Naive B cell (primary cell): ENCODE data around the gene TUBAL3. TPM values are rescaled to one million over a fixed set of nuclear protein-coding genes. Genes with fewer than 3 reads are reported as not detected.

ENCODE experiments used
- ATAC-seq, 2 donors: fragments of 150-1000 bp; cut with Tn5 transposase; 2 replicates each; pipeline ENCODE4 v1.10.0; 2021; ENCODE audit warnings: low read depth in 2 of 2, mild to moderate bottlenecking in 2 of 2, moderate library complexity in 2 of 2
- DNase-seq: peaks from one replicate; pipeline ENCODE4 v3.0.0; 2022
- H3K27ac Mint-ChIP-seq, 6 donors: one replicate each; pipeline ENCODE4 v1.8.0; 2020 to 2022; ENCODE audit warnings: mild to moderate bottlenecking in 6 of 6, mixed read lengths in 6 of 6, moderate library complexity in 5 of 6, inconsistent platforms in 2 of 6
- H3K27me3 Mint-ChIP-seq, 3 donors: one replicate each; pipeline ENCODE4 v1.8.0; 2021 to 2022; ENCODE audit warnings: mixed read lengths in 3 of 3, mild to moderate bottlenecking in 1 of 3
- H3K36me3 Mint-ChIP-seq, 2 donors: one replicate each; pipeline ENCODE4 v1.8.0; 2020 to 2022; ENCODE audit warnings: mixed read lengths in 2 of 2, inconsistent platforms in 1 of 2, mild to moderate bottlenecking in 1 of 2
- H3K4me1 Mint-ChIP-seq, 3 donors: one replicate each; pipeline ENCODE4 v1.8.0; 2020 to 2022; ENCODE audit warnings: mixed read lengths in 3 of 3, inconsistent platforms in 1 of 3, mild to moderate bottlenecking in 1 of 3, moderate library complexity in 1 of 3
- H3K4me3 Mint-ChIP-seq, 8 donors: one replicate each; pipeline ENCODE4 v1.8.0; 2020 to 2022; ENCODE audit warnings: mild to moderate bottlenecking in 8 of 8, mixed read lengths in 8 of 8, moderate library complexity in 8 of 8, inconsistent platforms in 2 of 8
- H3K9me3 Mint-ChIP-seq, 7 donors: one replicate each; pipeline ENCODE4 v1.8.0; 2020 to 2022; ENCODE audit warnings: mixed read lengths in 7 of 7, mild to moderate bottlenecking in 5 of 7, inconsistent platforms in 2 of 7, moderate library complexity in 1 of 7
- polyA plus RNA-seq, 6 donors: library from polyadenylated mRNA; unstranded; fragments of 300-500 nt; fragmentation: Illumina TruSeq; gene quantifications; one replicate each; pipeline ENCODE4 v1.2.3, GENCODE V29; 2021; ENCODE audit warnings: low read depth in 6 of 6

The TUBAL3 gene
- not detected for polyA plus RNA-seq

GRCh38 chr10:5404208-5405041, at the start of gene TUBAL3:
Gene TUBAL3, minus strand, starts transcription at chr10:5404828. Its CDS starts 36 bp downstream, at chr10:5404792.
- no peaks in the 10 kb centered on the region for H3K4me1 Mint-ChIP-seq
- no peak for ATAC-seq
- no peak for DNase-seq

GRCh38 chr10:5453749-5454489, 49.3 kb upstream of the TUBAL3 start:
- Mint-ChIP-seq H3K27me3 (no peaks in the 10 kb centered on the region), H3K27ac (no peak overlapping the region), H3K9me3 (no peaks in the 10 kb centered on the region), H3K4me1 (peaks cover 0 to 2% (median 0%) of the 10 kb centered on the region in 3 donors), H3K36me3 (peaks cover 5 to 6% of the 10 kb centered on the region in 2 donors), H3K4me3 (no peak overlapping the region)
- DNase-seq (no peak), ATAC-seq (no peak)

More at GRCh38 chr10:5404208-5405041, at the start of gene TUBAL3:
- Mint-ChIP-seq H3K36me3 (no peaks in the 10 kb centered on the region), H3K9me3 (peaks cover 0 to 3% (median 0%) of the 10 kb centered on the region in 7 donors), H3K4me3 (no peak within 1 kb of the TSS), H3K27ac (peak within 1 kb of the TSS in 1 of 6 donors; percentile 62), H3K27me3 (peaks cover 3 to 20% (median 8%) of the 10 kb centered on the region in 3 donors)

- Mint-ChIP-seq H3K27me3 (no peaks in the 10 kb centered on the region), H3K36me3 (peaks cover 0 to 6% of the 10 kb centered on the region in 2 donors), H3K4me3 (no peak overlapping the region), H3K9me3 (no peaks in the 10 kb centered on the region), H3K27ac (peak overlapping the region in 1 of 6 donors; percentile 36), H3K4me1 (peaks cover 7 to 26% (median 12%) of the 10 kb centered on the region in 3 donors)
- ATAC-seq (no peak), DNase-seq (no peak)
These were observed 46.2 kb upstream of the TUBAL3 start for GRCh38 chr10:5450605-5451384.

- Mint-ChIP-seq H3K36me3 (peaks cover 0 to 6% of the 10 kb centered on the region in 2 donors), H3K4me1 (peaks cover 7 to 26% (median 12%) of the 10 kb centered on the region in 3 donors), H3K27me3 (no peaks in the 10 kb centered on the region), H3K27ac (peak overlapping the region in 1 of 6 donors; percentile 70), H3K4me3 (peak overlapping the region; percentile 52 to 90 (median 80)), H3K9me3 (no peaks in the 10 kb centered on the region)
- DNase-seq (no peak), ATAC-seq (peak in 1 of 2 donors; percentile 22)
These were observed 45.2 kb upstream of the TUBAL3 start for GRCh38 chr10:5449823-5450222.

- Mint-ChIP-seq H3K4me1 (peaks cover 7 to 26% (median 12%) of the 10 kb centered on the region in 3 donors), H3K9me3 (no peaks in the 10 kb centered on the region), H3K4me3 (peak overlapping the region in 3 of 8 donors; percentile 19 to 47 (median 20)), H3K36me3 (peaks cover 0 to 6% of the 10 kb centered on the region in 2 donors), H3K27ac (no peak overlapping the region), H3K27me3 (no peaks in the 10 kb centered on the region)
- ATAC-seq (no peak), DNase-seq (no peak)
These were observed 44.6 kb upstream of the TUBAL3 start for GRCh38 chr10:5449227-5449626.

- DNase-seq (no peak), ATAC-seq (no peak)
- peak overlapping the region in 4 of 8 donors; percentile 19 to 47 (median 39) for H3K4me3 Mint-ChIP-seq
- H3K9me3 Mint-ChIP-seq = no peaks in the 10 kb centered on the region
- peaks cover 7 to 26% (median 12%) of the 10 kb centered on the region in 3 donors for H3K4me1 Mint-ChIP-seq
- H3K27me3 Mint-ChIP-seq = no peaks in the 10 kb centered on the region
- H3K27ac Mint-ChIP-seq = no peak overlapping the region
- peaks cover 0 to 6% of the 10 kb centered on the region in 2 donors for H3K36me3 Mint-ChIP-seq
These were observed 43.8 kb upstream of the TUBAL3 start for GRCh38 chr10:5448333-5449001.

- Mint-ChIP-seq H3K36me3 (no peaks in the 10 kb centered on the region), H3K4me1 (peaks cover 7 to 27% (median 12%) of the 10 kb centered on the region in 3 donors), H3K27me3 (no peaks in the 10 kb centered on the region), H3K27ac (peak overlapping the region in 2 of 6 donors; percentile 18 to 19), H3K4me3 (peak overlapping the region; percentile 18 to 95 (median 84)), H3K9me3 (no peaks in the 10 kb centered on the region)
- ATAC-seq (no peak), DNase-seq (no peak)
These were observed 43.0 kb upstream of the TUBAL3 start for GRCh38 chr10:5447611-5448071.

GRCh38 chr10:5447056-5447455, 42.4 kb upstream of the TUBAL3 start:
- no peak for ATAC-seq
- peaks cover 7 to 27% (median 12%) of the 10 kb centered on the region in 3 donors for H3K4me1 Mint-ChIP-seq
- no peak for DNase-seq
- peak overlapping the region; percentile 1 to 95 (median 84) for H3K4me3 Mint-ChIP-seq
- no peaks in the 10 kb centered on the region for H3K9me3 Mint-ChIP-seq
- H3K27me3 Mint-ChIP-seq = no peaks in the 10 kb centered on the region
- no peaks in the 10 kb centered on the region for H3K36me3 Mint-ChIP-seq
- H3K27ac Mint-ChIP-seq = peak overlapping the region in 2 of 6 donors; percentile 18 to 19

- no peaks in the 10 kb centered on the region for H3K9me3 Mint-ChIP-seq
- no peaks in the 10 kb centered on the region for H3K36me3 Mint-ChIP-seq
- H3K4me3 Mint-ChIP-seq = peak overlapping the region; percentile 80 to 95 (median 90)
- peak; percentile 79 for DNase-seq
- peak; percentile 96 to 97 for ATAC-seq
- peak overlapping the region; percentile 8 to 90 (median 44) for H3K27ac Mint-ChIP-seq
- no peaks in the 10 kb centered on the region for H3K27me3 Mint-ChIP-seq
- peaks cover 7 to 27% (median 12%) of the 10 kb centered on the region in 3 donors for H3K4me1 Mint-ChIP-seq
These were observed 41.8 kb upstream of the TUBAL3 start for GRCh38 chr10:5446390-5446926.

GRCh38 chr10:5445006-5445405, 40.4 kb upstream of the TUBAL3 start:
- H3K4me1 Mint-ChIP-seq = peaks cover 7 to 27% (median 12%) of the 10 kb centered on the region in 3 donors
- H3K9me3 Mint-ChIP-seq = no peaks in the 10 kb centered on the region
- H3K4me3 Mint-ChIP-seq = no peak overlapping the region
- DNase-seq = no peak
- ATAC-seq = no peak
- no peaks in the 10 kb centered on the region for H3K27me3 Mint-ChIP-seq
- no peaks in the 10 kb centered on the region for H3K36me3 Mint-ChIP-seq
- no peak overlapping the region for H3K27ac Mint-ChIP-seq

GRCh38 chr10:5443429-5443828, 38.8 kb upstream of the TUBAL3 start:
- no peaks in the 10 kb centered on the region for H3K9me3 Mint-ChIP-seq
- H3K4me3 Mint-ChIP-seq = peak overlapping the region in 1 of 8 donors; percentile 17
- ATAC-seq (no peak), DNase-seq (no peak)
- peaks cover 7 to 22% (median 12%) of the 10 kb centered on the region in 3 donors for H3K4me1 Mint-ChIP-seq
- no peaks in the 10 kb centered on the region for H3K27me3 Mint-ChIP-seq
- H3K36me3 Mint-ChIP-seq = no peaks in the 10 kb centered on the region
- no peak overlapping the region for H3K27ac Mint-ChIP-seq

GRCh38 chr10:5442990-5443370, 38.4 kb upstream of the TUBAL3 start:
- Mint-ChIP-seq H3K36me3 (no peaks in the 10 kb centered on the region), H3K27me3 (no peaks in the 10 kb centered on the region), H3K4me3 (no peak overlapping the region), H3K4me1 (peaks cover 7 to 20% (median 12%) of the 10 kb centered on the region in 3 donors), H3K27ac (no peak overlapping the region), H3K9me3 (no peaks in the 10 kb centered on the region)
- ATAC-seq (no peak), DNase-seq (no peak)
